Measurements from ENCODE around the gene FAM240A.

Gene FAM240A

GRCh38 chr3:46609944-46610722, 2.2 kb upstream of the FAM240A start:
- no peak for TF ChIP-seq TAF1 (IDR thresholded peaks at IDR 0.05; ENCODE audit: low read depth)
- TF ChIP-seq, protein P1, sequence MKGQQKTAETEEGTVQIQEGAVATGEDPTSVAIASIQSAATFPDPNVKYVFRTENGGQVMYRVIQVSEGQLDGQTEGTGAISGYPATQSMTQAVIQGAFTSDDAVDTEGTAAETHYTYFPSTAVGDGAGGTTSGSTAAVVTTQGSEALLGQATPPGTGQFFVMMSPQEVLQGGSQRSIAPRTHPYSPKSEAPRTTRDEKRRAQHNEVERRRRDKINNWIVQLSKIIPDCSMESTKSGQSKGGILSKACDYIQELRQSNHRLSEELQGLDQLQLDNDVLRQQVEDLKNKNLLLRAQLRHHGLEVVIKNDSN (IDR thresholded peaks at IDR 0.05): no peak

DNA sequence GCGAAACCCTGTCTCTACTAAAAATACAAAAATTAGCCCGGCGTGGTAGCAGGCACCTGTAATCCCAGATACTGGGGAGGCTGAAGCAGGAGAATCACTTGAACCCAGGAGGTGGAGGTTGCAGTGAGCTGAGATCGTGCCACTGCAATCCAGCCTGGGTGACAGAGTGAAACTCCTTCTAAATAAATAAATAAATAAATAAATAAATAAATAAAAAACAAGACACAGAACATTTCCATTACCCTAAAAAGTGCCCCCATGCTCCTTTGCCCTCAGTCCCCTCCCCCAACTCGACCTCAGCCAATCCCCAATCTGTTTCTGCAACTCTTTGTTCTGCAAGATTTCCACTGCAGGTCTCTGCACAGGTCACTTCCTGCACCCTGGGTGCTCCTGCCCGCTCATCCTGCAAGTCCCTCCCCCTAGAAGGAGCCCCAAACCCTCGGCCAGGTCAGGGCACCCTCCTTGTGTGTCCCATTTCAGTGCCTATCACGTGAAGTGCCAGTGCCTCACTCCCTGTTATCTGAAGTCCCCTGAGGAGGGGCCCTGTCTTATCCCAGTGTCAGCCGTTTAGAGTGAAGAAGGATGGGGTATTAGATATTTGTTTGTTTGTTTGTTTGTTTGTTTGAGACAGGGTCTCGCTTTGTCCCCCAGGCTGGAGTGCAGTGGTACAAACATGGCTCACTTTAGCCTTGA, 1.1 kb downstream of the FAM240A start:
- no peak for TF ChIP-seq REST (IDR thresholded peaks at IDR 0.05; ENCODE audit: low read depth)
- TF ChIP-seq TEAD4 (IDR thresholded peaks at IDR 0.05): no peak
- no peak for TF ChIP-seq YY1 (IDR thresholded peaks at IDR 0.05; ENCODE audit: low read depth)
- TF ChIP-seq EP300 (IDR thresholded peaks at IDR 0.05; ENCODE audit: borderline replicate concordance): no peak
- TF ChIP-seq FOXM1 (IDR thresholded peaks at IDR 0.05; ENCODE audit: borderline replicate concordance, low read depth): no peak
- TF ChIP-seq CEBPB (IDR thresholded peaks at IDR 0.05): no peak
- no peak for TF ChIP-seq ZBTB7A (IDR thresholded peaks at IDR 0.05; ENCODE audit: low read depth)

DNA sequence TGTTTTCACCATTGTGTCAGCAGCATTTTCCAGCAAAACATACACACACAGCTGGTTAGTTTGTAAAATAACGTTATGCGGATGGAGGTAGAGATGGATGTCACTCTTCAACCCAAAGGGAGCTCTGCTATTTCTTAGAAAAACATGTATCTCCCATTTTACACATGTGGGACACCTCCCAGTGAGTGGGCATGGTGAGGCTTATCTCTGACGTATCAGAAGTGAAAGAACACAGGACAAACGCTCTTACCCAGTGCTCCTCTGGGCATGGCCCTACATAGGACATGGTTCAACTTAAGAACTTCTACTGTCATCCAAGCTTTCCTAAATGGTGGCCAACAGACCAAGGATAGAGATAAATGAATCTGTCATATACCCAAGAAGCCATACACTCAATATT, 2.1 kb downstream of the FAM240A start:
- TF ChIP-seq, protein P2, sequence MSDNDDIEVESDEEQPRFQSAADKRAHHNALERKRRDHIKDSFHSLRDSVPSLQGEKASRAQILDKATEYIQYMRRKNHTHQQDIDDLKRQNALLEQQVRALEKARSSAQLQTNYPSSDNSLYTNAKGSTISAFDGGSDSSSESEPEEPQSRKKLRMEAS (IDR thresholded peaks at IDR 0.05): no peak
- TF ChIP-seq EP300 (IDR thresholded peaks at IDR 0.05; ENCODE audit: borderline replicate concordance): no peak

DNA sequence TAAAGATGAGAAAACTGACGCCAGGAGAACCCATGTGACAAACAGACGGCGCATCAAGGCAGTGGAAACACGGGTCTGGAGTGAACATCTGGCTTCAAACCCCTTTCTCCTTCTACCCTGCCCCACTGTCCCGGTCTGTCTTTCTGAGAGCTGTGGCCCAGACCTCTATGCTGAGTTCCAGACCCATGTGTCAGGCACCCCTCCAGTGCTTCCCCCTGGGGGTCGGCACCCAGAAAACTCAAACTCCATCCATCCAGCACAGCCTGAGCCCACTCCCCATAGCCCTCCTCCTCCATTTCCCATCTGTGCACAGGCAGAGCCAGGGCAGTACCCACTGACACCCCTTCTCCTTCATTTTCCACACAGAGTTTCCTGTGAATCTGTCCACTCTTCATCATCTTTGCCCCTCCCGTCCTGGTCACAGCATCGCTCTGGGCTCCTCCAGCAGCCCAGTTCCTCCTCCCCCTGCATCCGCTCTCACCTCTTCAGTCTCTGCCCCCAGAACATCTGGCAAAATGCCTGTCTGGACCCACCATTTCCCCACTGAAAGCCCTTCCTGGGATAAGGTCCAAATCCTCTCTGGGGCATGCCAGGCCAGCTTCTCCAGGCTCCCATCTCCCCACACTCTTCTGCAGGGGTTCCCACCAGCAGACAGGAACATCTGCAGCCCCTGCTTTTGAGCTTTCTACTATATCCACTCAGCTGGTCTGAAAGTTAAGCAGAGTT, 2.9 kb downstream of the FAM240A start:
- no peak for TF ChIP-seq CEBPB (IDR thresholded peaks at IDR 0.05)
- TF ChIP-seq TCF12 (IDR thresholded peaks at IDR 0.05; ENCODE audit: low read depth): no peak
- TF ChIP-seq, protein P1 (IDR thresholded peaks at IDR 0.05): no peak
- no peak for TF ChIP-seq FOXM1 (IDR thresholded peaks at IDR 0.05; ENCODE audit: borderline replicate concordance, low read depth)
- TF ChIP-seq RAD21 (IDR thresholded peaks at IDR 0.05; ENCODE audit: low read depth): no peak
- no peak for TF ChIP-seq TEAD4 (IDR thresholded peaks at IDR 0.05)
- TF ChIP-seq REST (IDR thresholded peaks at IDR 0.05; ENCODE audit: low read depth): no peak
- TF ChIP-seq EGR1 (IDR thresholded peaks at IDR 0.05): no peak
- TF ChIP-seq YY1 (IDR thresholded peaks at IDR 0.05; ENCODE audit: low read depth): no peak
- no peak for TF ChIP-seq ZBTB7A (IDR thresholded peaks at IDR 0.05; ENCODE audit: low read depth)
- no peak for TF ChIP-seq CREB1 (IDR thresholded peaks at IDR 0.05; ENCODE audit: low read depth)
- TF ChIP-seq, protein P2 (IDR thresholded peaks at IDR 0.05): no peak
- TF ChIP-seq TAF1 (IDR thresholded peaks at IDR 0.05; ENCODE audit: low read depth): no peak
- TF ChIP-seq NFIC (IDR thresholded peaks at IDR 0.05): no peak
- TF ChIP-seq EP300 (IDR thresholded peaks at IDR 0.05; ENCODE audit: borderline replicate concordance): no peak

DNA sequence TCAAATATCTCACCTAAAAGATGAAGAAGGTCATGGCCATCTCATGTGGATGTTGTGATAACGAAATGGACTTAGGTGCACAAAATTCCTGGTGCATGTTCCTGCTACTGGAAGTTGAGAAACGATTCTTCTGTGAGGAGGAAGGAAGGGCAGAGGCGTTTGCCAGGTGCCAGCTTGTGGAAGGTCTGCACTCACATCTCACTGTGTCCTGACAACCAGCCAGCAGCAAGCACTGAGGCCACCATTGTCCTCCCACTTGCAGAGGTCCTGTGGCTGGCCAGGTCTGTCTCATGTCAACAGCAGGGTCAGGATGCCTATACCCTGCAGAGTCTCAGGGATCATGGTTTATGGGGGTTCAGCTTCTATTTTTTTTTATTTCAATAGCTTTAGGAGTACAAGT, 3.7 kb downstream of the FAM240A start:
- TF ChIP-seq TCF12 (IDR thresholded peaks at IDR 0.05; ENCODE audit: low read depth): no peak

DNA sequence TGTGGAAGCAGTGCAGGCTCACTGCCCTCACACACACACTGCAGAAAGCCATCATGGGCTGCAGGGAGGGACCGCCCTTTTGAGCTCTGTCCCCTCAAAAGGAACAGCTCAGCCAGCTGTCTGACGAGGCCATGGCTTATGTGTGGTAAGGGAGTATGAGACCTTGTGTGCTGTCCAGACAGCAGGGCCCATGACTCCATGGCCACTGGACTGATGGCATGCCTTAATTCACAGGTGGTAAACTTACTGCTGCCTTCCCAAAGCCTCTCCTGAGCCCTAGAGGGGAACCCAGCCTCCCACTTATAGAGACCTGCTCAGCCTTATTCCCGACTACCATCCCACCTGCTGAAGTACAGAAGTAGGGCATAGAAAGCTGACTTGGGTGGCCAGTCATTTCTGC, 5.6 kb downstream of the FAM240A start:
- TF ChIP-seq CREB1 (IDR thresholded peaks at IDR 0.05; ENCODE audit: low read depth) (no peak), TAF1 (IDR thresholded peaks at IDR 0.05; ENCODE audit: low read depth) (no peak), FOXM1 (IDR thresholded peaks at IDR 0.05; ENCODE audit: borderline replicate concordance, low read depth) (no peak), ZBTB7A (IDR thresholded peaks at IDR 0.05; ENCODE audit: low read depth) (no peak), EGR1 (IDR thresholded peaks at IDR 0.05) (no peak)
- TF ChIP-seq, protein P2 (IDR thresholded peaks at IDR 0.05): no peak
- TF ChIP-seq, protein P1 (IDR thresholded peaks at IDR 0.05): no peak
